Neuronal stem cell (in vitro differentiated cells): ENCODE results near the gene CATSPERD.

Experiments
- DNase-seq: peaks from one replicate; pipeline ENCODE4 v3.0.0-alpha.2; 2013; ENCODE audit warnings: low spot score
- H2AFZ ChIP-seq: one replicate; pipeline ENCODE4 v1.6.1; 2013; ENCODE audit warnings: mild to moderate bottlenecking, low read length, inconsistent platforms
- H2AK5ac ChIP-seq: 2 replicates; pipeline ENCODE4 v1.6.1; 2013; ENCODE audit warnings: low read depth, mild to moderate bottlenecking, inconsistent platforms, low read length, moderate library complexity, mixed read lengths
- H2BK120ac ChIP-seq: 2 replicates; pipeline ENCODE4 v1.6.1; 2013; ENCODE audit warnings: low read depth, mild to moderate bottlenecking, inconsistent platforms, low read length, moderate library complexity, mixed read lengths
- H2BK12ac ChIP-seq: one replicate; pipeline ENCODE4 v1.6.1; 2013; ENCODE audit warnings: low read length, inconsistent platforms
- H2BK15ac ChIP-seq: 2 replicates; pipeline ENCODE4 v1.6.1; 2013; ENCODE audit warnings: mild to moderate bottlenecking, low read length, inconsistent platforms, mixed read lengths
- H2BK5ac ChIP-seq: one replicate; pipeline ENCODE4 v1.6.1; 2013; ENCODE audit warnings: inconsistent platforms, mild to moderate bottlenecking, low read length, moderate library complexity
- H3K14ac ChIP-seq: one replicate; pipeline ENCODE4 v1.6.1; 2013; ENCODE audit warnings: low read length, inconsistent platforms
- H3K18ac ChIP-seq: 2 replicates; pipeline ENCODE4 v1.6.1; 2013; ENCODE audit warnings: low read length, inconsistent platforms
- H3K23ac ChIP-seq: 2 replicates; pipeline ENCODE4 v1.6.1; 2013; ENCODE audit warnings: low read depth, mild to moderate bottlenecking, mixed read lengths, low read length, inconsistent platforms; ENCODE audit not compliant: poor library complexity
- H3K27ac ChIP-seq: replicated peaks from 3 replicates; pipeline ENCODE4 v1.5.1; 2013; ENCODE audit warnings: low read length, inconsistent platforms
- H3K27me3 ChIP-seq, 3 experiments: 2 replicates each; pipeline ENCODE4 v1.6.1; 2013; ENCODE audit warnings: low read length in 3 of 3, mild to moderate bottlenecking in 2 of 3, inconsistent platforms in 1 of 3, low read depth in 1 of 3, mixed read lengths in 1 of 3, moderate library complexity in 1 of 3; ENCODE audit not compliant: control insufficient read depth in 3 of 3, insufficient read depth in 3 of 3
- H3K36me3 ChIP-seq, 2 donors: replicated peaks in 1 of 2; 2 replicates each; pipeline ENCODE4 v1.6.1; 2013; ENCODE audit warnings: low read length in 2 of 2; ENCODE audit not compliant: control insufficient read depth in 2 of 2, insufficient read depth in 2 of 2
- H3K4ac ChIP-seq: 2 replicates; pipeline ENCODE4 v1.6.1; 2013; ENCODE audit warnings: inconsistent platforms, mild to moderate bottlenecking, low read length, moderate library complexity
- H3K4me1 ChIP-seq, 2 donors: 1 replicate in 1 of 2; 2 replicates in 1 of 2; pipeline ENCODE4 v1.6.1; 2013; ENCODE audit warnings: low read length in 2 of 2, low read depth in 1 of 2; ENCODE audit not compliant: control insufficient read depth in 2 of 2, insufficient read depth in 1 of 2
- H3K4me2 ChIP-seq: one replicate; pipeline ENCODE4 v1.6.1; 2013; ENCODE audit warnings: mild to moderate bottlenecking, low read length, inconsistent platforms; ENCODE audit not compliant: insufficient read depth, poor library complexity, severe bottlenecking
- H3K4me3 ChIP-seq, 2 donors: 2 replicates each; pipeline ENCODE4 v1.5.1; 2013; ENCODE audit warnings: low read length in 2 of 2, mild to moderate bottlenecking in 2 of 2, inconsistent platforms in 1 of 2, moderate library complexity in 1 of 2
- H3K79me1 ChIP-seq: one replicate; pipeline ENCODE4 v1.6.1; 2013; ENCODE audit warnings: low read depth, mild to moderate bottlenecking, inconsistent platforms, low read length, moderate library complexity
- H3K9ac ChIP-seq: one replicate; pipeline ENCODE4 v1.6.1; 2013; ENCODE audit warnings: mild to moderate bottlenecking, low read depth, low read length, inconsistent platforms; ENCODE audit not compliant: poor library complexity
- H3K9me3 ChIP-seq, 2 donors: replicated peaks in 1 of 2; 2 replicates each; pipeline versions ENCODE3 to v1.6.1; 2013; ENCODE audit warnings: low read length in 2 of 2, mild to moderate bottlenecking in 2 of 2, inconsistent platforms in 1 of 2, low read depth in 1 of 2, mixed read lengths in 1 of 2, moderate library complexity in 1 of 2; ENCODE audit not compliant: control insufficient read depth in 2 of 2, insufficient read depth in 1 of 2
- H4K8ac ChIP-seq: one replicate; pipeline ENCODE4 v1.6.1; 2013; ENCODE audit warnings: low read depth, mild to moderate bottlenecking, inconsistent platforms, low read length, moderate library complexity
- H4K91ac ChIP-seq: one replicate; pipeline ENCODE4 v1.6.1; 2013; ENCODE audit warnings: low read length, low read depth, mild to moderate bottlenecking, inconsistent platforms; ENCODE audit not compliant: poor library complexity
- whole genome bisulfite sequencing, 2 donors: extraction: QIAGEN DNeasy Blood & Tissue Kit; methylation state at CpG; one replicate each; pipeline ENCODE4 v1.1.7; 2013; ENCODE audit warnings: missing lambda C conversion rate in 2 of 2, mixed read lengths in 1 of 2; ENCODE audit not compliant: insufficient read length in 2 of 2, insufficient replicate concordance in 1 of 2; ENCODE audit errors: extremely low coverage in 2 of 2; 5-methylcytosine and 5-hydroxymethylcytosine counted together

The CATSPERD gene

DNA sequence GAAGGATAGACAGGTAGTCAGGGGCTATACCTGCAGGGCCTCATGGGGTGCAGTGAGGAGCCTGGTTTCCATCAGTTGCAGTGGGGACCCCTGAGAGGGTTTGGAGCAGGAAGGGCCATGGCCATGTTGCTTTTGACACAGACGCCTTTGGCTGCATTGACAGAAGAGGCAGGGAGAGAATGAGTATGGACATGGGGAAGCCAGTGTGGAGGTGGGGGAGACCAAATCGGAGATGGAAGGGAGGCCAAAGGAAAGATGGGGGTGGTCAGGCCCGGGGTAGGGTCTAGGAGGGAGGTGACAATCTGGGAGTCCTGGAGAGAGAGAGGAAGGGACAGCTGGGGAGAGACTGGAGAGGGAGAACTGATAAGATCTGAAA lies 38.3 kb upstream of the CATSPERD start:
- no peak overlapping the region for H4K8ac ChIP-seq
- DNase-seq = no peak

GRCh38 chr19:5683177-5683886 lies 37.1 kb upstream of the CATSPERD start:
- H4K8ac ChIP-seq = no peak overlapping the region
- no peak overlapping the region for H3K4me3 ChIP-seq
- H3K23ac ChIP-seq = no peak overlapping the region
- no peak overlapping the region for H2AFZ ChIP-seq
- no peak overlapping the region for H3K4ac ChIP-seq
- H4K91ac ChIP-seq = no peak overlapping the region
- H2AK5ac ChIP-seq = no peak overlapping the region
- H3K9ac ChIP-seq = no peak overlapping the region
- no peaks in the 10 kb centered on the region for H3K9me3 ChIP-seq
- no peak overlapping the region for H2BK120ac ChIP-seq
- WGBS, 2 donors = no CpG with 5 or more reads among the region's 10 CpGs
- H2BK5ac ChIP-seq = no peak overlapping the region
- DNase-seq = no peak
- H3K4me2 ChIP-seq = no peak overlapping the region
- H3K79me1 ChIP-seq = peaks cover 18% of the 10 kb centered on the region
- H3K36me3 ChIP-seq = peaks cover 0 to 2% of the 10 kb centered on the region in 2 donors
- H3K18ac ChIP-seq = no peak overlapping the region
- peaks cover 10 to 26% of the 10 kb centered on the region in 2 donors for H3K4me1 ChIP-seq
- no peak overlapping the region for H2BK15ac ChIP-seq
- no peak overlapping the region for H3K14ac ChIP-seq
- H3K27ac ChIP-seq = no peak overlapping the region
- no peaks in the 10 kb centered on the region for H3K27me3 ChIP-seq
- H2BK12ac ChIP-seq = no peak overlapping the region

More for the DNA sequence above, 38.3 kb upstream of the CATSPERD start:
- Histone ChIP-seq H3K4me3 (peak overlapping the region in 1 of 2 donors; percentile 63), H2BK5ac (no peak overlapping the region), H2BK12ac (no peak overlapping the region), H3K4me1 (peaks cover 10 to 26% of the 10 kb centered on the region in 2 donors), H3K79me1 (peaks cover 13% of the 10 kb centered on the region), H4K91ac (no peak overlapping the region), H2BK120ac (no peak overlapping the region), H3K4ac (no peak overlapping the region), H3K27me3 (no peaks in the 10 kb centered on the region), H3K36me3 (peaks cover 4 to 9% of the 10 kb centered on the region in 2 donors), H3K14ac (no peak overlapping the region), H3K18ac (no peak overlapping the region), H3K9me3 (no peaks in the 10 kb centered on the region), H3K4me2 (peak overlapping the region; percentile 21), H2AFZ (no peak overlapping the region), H3K9ac (no peak overlapping the region), H2AK5ac (no peak overlapping the region), H3K27ac (no peak overlapping the region), H3K23ac (no peak overlapping the region), H2BK15ac (no peak overlapping the region)
- no CpG with 5 or more reads among the region's 3 CpGs for WGBS, 2 donors

- WGBS, 2 donors = no CpG with 5 or more reads among the region's 22 CpGs
- H3K4me3 ChIP-seq = no peak overlapping the region
Measured at GRCh38 chr19:5684694-5685430, 35.6 kb upstream of the CATSPERD start.

DNA sequence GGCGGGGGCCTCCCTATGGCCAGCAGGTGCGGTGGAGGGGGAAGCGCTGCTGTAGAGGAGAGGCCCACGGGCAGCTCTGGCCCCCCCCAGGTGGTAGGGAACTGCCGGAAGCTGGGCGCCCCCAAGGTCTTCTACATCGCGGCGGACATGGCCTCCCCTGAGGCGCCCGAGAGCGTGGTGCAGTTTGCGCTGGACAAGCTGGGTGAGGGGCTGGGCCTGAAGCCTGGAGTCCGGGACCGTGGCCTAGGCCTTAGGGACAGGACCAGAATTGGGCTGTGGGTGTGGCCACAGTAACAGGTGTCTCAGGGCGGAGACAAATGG lies 34.2 kb upstream of the CATSPERD start:
- Histone ChIP-seq H3K79me1 (peaks cover 14% of the 10 kb centered on the region), H3K4me3 (peak overlapping the region; percentile 46 to 86), H3K18ac (peak overlapping the region; percentile 24), H3K9me3 (no peaks in the 10 kb centered on the region), H2BK12ac (no peak overlapping the region), H3K14ac (no peak overlapping the region), H3K23ac (peak overlapping the region; percentile 44), H4K8ac (no peak overlapping the region), H2BK15ac (peak overlapping the region; percentile 92), H2BK120ac (no peak overlapping the region), H3K36me3 (peaks cover 2 to 5% of the 10 kb centered on the region in 2 donors), H2AFZ (peak overlapping the region; percentile 87), H3K4me2 (peak overlapping the region; percentile 77), H3K9ac (no peak overlapping the region), H3K4me1 (peaks cover 3 to 16% of the 10 kb centered on the region in 2 donors), H3K27me3 (no peaks in the 10 kb centered on the region), H4K91ac (no peak overlapping the region), H2AK5ac (peak overlapping the region; percentile 63), H3K4ac (no peak overlapping the region), H3K27ac (peak overlapping the region; percentile 7), H2BK5ac (peak overlapping the region; percentile 39)
- no CpG with 5 or more reads among the region's 16 CpGs for WGBS, 2 donors
- DNase-seq = no peak

More at GRCh38 chr19:5684694-5685430, 35.6 kb upstream of the CATSPERD start:
- Histone ChIP-seq H3K18ac (no peak overlapping the region), H3K4ac (no peak overlapping the region), H3K9me3 (no peaks in the 10 kb centered on the region), H2BK120ac (no peak overlapping the region), H3K14ac (peak overlapping the region; percentile 38), H3K4me2 (no peak overlapping the region), H2AK5ac (peak overlapping the region; percentile 46), H2BK15ac (no peak overlapping the region), H2BK12ac (no peak overlapping the region), H4K91ac (no peak overlapping the region), H3K4me1 (peaks cover 3 to 18% of the 10 kb centered on the region in 2 donors), H3K27ac (no peak overlapping the region), H4K8ac (no peak overlapping the region), H3K36me3 (peaks cover 0 to 2% of the 10 kb centered on the region in 2 donors), H2BK5ac (peak overlapping the region; percentile 39), H2AFZ (no peak overlapping the region), H3K9ac (no peak overlapping the region), H3K79me1 (peaks cover 14% of the 10 kb centered on the region), H3K23ac (no peak overlapping the region), H3K27me3 (no peaks in the 10 kb centered on the region)
- DNase-seq = no peak
